OCI-LY1 (cell line): ENCODE results near the gene HOMEZ.

Experiments
- H2AFZ ChIP-seq: fragments of 200-600 bp; sonication (generic), shearing (Covaris generic); 2 replicates; pipeline ENCODE4 v1.6.0; 2014; ENCODE audit warnings: antibody characterized with exemption, mild to moderate bottlenecking, low read length
- H3F3A ChIP-seq: fragments of 200-600 bp; sonication (generic), shearing (Covaris generic); 2 replicates; pipeline ENCODE4 v1.6.0; 2014; ENCODE audit warnings: mild to moderate bottlenecking, antibody characterized with exemption, low read length, moderate library complexity; ENCODE audit not compliant: insufficient read depth
- H3K27ac ChIP-seq: fragments of 200-600 bp; sonication (generic); 2 replicates; pipeline ENCODE4 v1.5.1; 2014; ENCODE audit warnings: low read length, mixed run types, mild to moderate bottlenecking, low read depth; ENCODE audit not compliant: poor library complexity, severe bottlenecking
- H3K27me3 ChIP-seq: fragments of 200-600 bp; sonication (generic); 2 replicates; pipeline ENCODE4 v1.6.0; 2014; ENCODE audit warnings: antibody characterized with exemption, mild to moderate bottlenecking, low read length, moderate library complexity; ENCODE audit not compliant: insufficient read depth
- H3K36me3 ChIP-seq: fragments of 200-600 bp; sonication (generic); 2 replicates; pipeline ENCODE4 v1.6.1; 2014; ENCODE audit warnings: mild to moderate bottlenecking, antibody characterized with exemption, low read length, moderate library complexity, mixed read lengths; ENCODE audit not compliant: insufficient read depth
- H3K4me1 ChIP-seq: fragments of 200-600 bp; sonication (generic); 2 replicates; pipeline ENCODE4 v1.5.1; 2014; ENCODE audit warnings: mild to moderate bottlenecking, low read length, moderate library complexity; ENCODE audit not compliant: insufficient read depth, severe bottlenecking
- H3K4me2 ChIP-seq: fragments of 200-600 bp; sonication (generic), shearing (Covaris generic); 2 replicates; pipeline ENCODE4 v1.6.1; 2014; ENCODE audit warnings: low read length
- H3K4me3 ChIP-seq: fragments of 200-600 bp; sonication (generic); 2 replicates; pipeline ENCODE4 v1.5.1; 2014; ENCODE audit warnings: low read length, low read depth, mild to moderate bottlenecking, mixed read lengths; ENCODE audit not compliant: poor library complexity, severe bottlenecking
- H3K79me2 ChIP-seq: fragments of 200-600 bp; shearing (Covaris generic); 2 replicates; pipeline ENCODE4 v1.6.1; 2016; ENCODE audit warnings: mixed run types, low read length, mixed read lengths; ENCODE audit not compliant: insufficient read depth
- H3K9ac ChIP-seq: fragments of 200-600 bp; sonication (generic), shearing (Covaris generic); 2 replicates; pipeline ENCODE4 v1.6.1; 2014; ENCODE audit warnings: mild to moderate bottlenecking, low read length, mixed read lengths
- H3K9me2 ChIP-seq: fragments of 200-600 bp; sonication (generic), shearing (Covaris generic); 2 replicates; pipeline ENCODE4 v1.6.1; 2014; ENCODE audit warnings: low read depth, mild to moderate bottlenecking, low read length, mixed read lengths
- H3K9me3 ChIP-seq: fragments of 200-600 bp; shearing (Covaris generic); 2 replicates; pipeline ENCODE4 v1.6.1; 2014; ENCODE audit warnings: low read length, mixed read lengths
- H4K20me1 ChIP-seq: fragments of 200-600 bp; sonication (generic), shearing (Covaris generic); 2 replicates; pipeline ENCODE4 v1.6.0; 2016; ENCODE audit warnings: mild to moderate bottlenecking, low read length; ENCODE audit not compliant: insufficient read depth
- CTCF ChIP-seq: fragments of 200-600 bp; sonication (generic), shearing (Covaris generic); IDR thresholded peaks from 2 replicates; pipeline ENCODE4 v1.5.1; 2017; ENCODE audit warnings: mild to moderate bottlenecking, antibody characterized with exemption, low read length, moderate library complexity, mixed read lengths
- EZH2 ChIP-seq: fragments of 200-600 bp; sonication (generic), shearing (Covaris generic); IDR thresholded peaks from 2 replicates; pipeline ENCODE4 v1.8.0; 2017; ENCODE audit warnings: borderline replicate concordance, mixed run types, mild to moderate bottlenecking, antibody characterized with exemption, low read length, moderate library complexity, mixed read lengths

HOMEZ gene

GRCh38 chr14:23307146-23307530 lies 21.2 kb upstream of the HOMEZ start:
- no peaks in the 10 kb centered on the region; the same call in 1 of the 2 replicates for H3K27me3 ChIP-seq
- H3K9me3 ChIP-seq: no peaks in the 10 kb centered on the region
- no peaks in the 10 kb centered on the region for H3K9me2 ChIP-seq
- H3K36me3 ChIP-seq: no peaks in the 10 kb centered on the region
- H2AFZ ChIP-seq: no peak overlapping the region
- H3K4me3 ChIP-seq: peak overlapping the region; percentile 30
- H4K20me1 ChIP-seq: no peaks in the 10 kb centered on the region
- no peaks in the 10 kb centered on the region for H3K79me2 ChIP-seq
- peaks cover 12% of the 10 kb centered on the region for H3K4me1 ChIP-seq
- H3K4me2 ChIP-seq: peak overlapping the region; percentile 14; the same call in 1 of the 2 replicates
- TF ChIP-seq EZH2: no peak
- no peak for TF ChIP-seq CTCF
- no peaks in the 10 kb centered on the region for H3F3A ChIP-seq
- H3K9ac ChIP-seq: no peak overlapping the region; the same call in 1 of the 2 replicates
- no peak overlapping the region for H3K27ac ChIP-seq

GRCh38 chr14:23306412-23307145 lies 20.6 kb upstream of the HOMEZ start, which contains the start of gene BCL2L2:
Gene BCL2L2 (plus strand): TSS chr14:23306833. CDS start chr14:23307768, 935 bp downstream.
- TF ChIP-seq EZH2 (no peak), CTCF (no peak)
- Histone ChIP-seq H3K36me3 (no peaks in the 10 kb centered on the region), H4K20me1 (no peaks in the 10 kb centered on the region), H3K9me3 (no peaks in the 10 kb centered on the region), H3K27ac (no peak within 1 kb of the TSS), H2AFZ (no peak within 1 kb of the TSS), H3K9ac (no peak within 1 kb of the TSS; the same call in 1 of the 2 replicates), H3F3A (no peaks in the 10 kb centered on the region), H3K27me3 (no peaks in the 10 kb centered on the region; the same call in 1 of the 2 replicates), H3K4me1 (peaks cover 12% of the 10 kb centered on the region), H3K4me2 (peak within 1 kb of the TSS; percentile 14; the same call in 1 of the 2 replicates), H3K4me3 (peak within 1 kb of the TSS; percentile 30), H3K9me2 (no peaks in the 10 kb centered on the region), H3K79me2 (no peaks in the 10 kb centered on the region)

- H3F3A ChIP-seq: no peaks in the 10 kb centered on the region
- no peaks in the 10 kb centered on the region for H3K9me2 ChIP-seq
- peak within 1 kb of the TSS; percentile 94 for H3K4me2 ChIP-seq
- H3K79me2 ChIP-seq: no peaks in the 10 kb centered on the region
- peaks cover 22% of the 10 kb centered on the region for H3K4me1 ChIP-seq
- H3K9ac ChIP-seq: peak within 1 kb of the TSS; percentile 94
- peak within 1 kb of the TSS; percentile 65 for H3K27ac ChIP-seq
- H2AFZ ChIP-seq: peak within 1 kb of the TSS; percentile 52; the same call in 1 of the 2 replicates
- H3K9me3 ChIP-seq: no peaks in the 10 kb centered on the region
- H3K4me3 ChIP-seq: peak within 1 kb of the TSS; percentile 84
- no peak for TF ChIP-seq CTCF
- TF ChIP-seq EZH2: no peak
- no peaks in the 10 kb centered on the region; the same call in 1 of the 2 replicates for H3K27me3 ChIP-seq
- no peaks in the 10 kb centered on the region for H4K20me1 ChIP-seq
- peaks cover 17% of the 10 kb centered on the region; the same call in 1 of the 2 replicates for H3K36me3 ChIP-seq
Measured at GRCh38 chr14:23302290-23303225, 16.6 kb upstream of the HOMEZ start, which contains the start of gene PPP1R3E. Gene PPP1R3E (minus strand): TSS chr14:23302859. CDS start chr14:23302576, 283 bp downstream.
